PC-9 (cell line): ENCODE measurements around the gene CEP70. TPM values are rescaled to one million over a fixed set of nuclear protein-coding genes. Genes with fewer than 3 reads are reported as not detected.

Source experiments
- BruUV-seq: library from RNA; stranded (reverse); fragments of 400-500 nt; replicated peaks from 2 replicates; lab custom pipeline; 2021; lab: Mats Ljungman, UMichigan
- CTCF ChIA-PET: fragments of 300-600 bp; sonication (Branson Sonifier 250); formaldehyde crosslinking; loops from one replicate; lab custom pipeline; 2022; ENCODE audit warnings: antibody characterized with exemption; lab: Charles Lee
- POLR2A ChIA-PET: fragments of 300-600 bp; sonication (Branson Sonifier 250); formaldehyde crosslinking; loops from one replicate; lab custom pipeline; 2022; ENCODE audit warnings: antibody characterized with exemption; ENCODE audit not compliant: unreplicated experiment; lab: Charles Lee
- DNase-seq, 2 experiments: peaks; one replicate each; pipeline versions ENCODE4 v3.0.0 to v3.0.0-alpha.2; 2015 to 2022; ENCODE audit warnings: mixed read lengths in 1 of 2
- H2AFZ ChIP-seq: fragments of 200-600 bp; sonication (generic); 2 replicates; pipeline ENCODE4 v1.8.1; 2017; ENCODE audit warnings: antibody characterized with exemption
- H3F3A ChIP-seq: fragments of 200-600 bp; sonication (generic); 2 replicates; pipeline ENCODE4 v1.8.1; 2017; ENCODE audit warnings: antibody characterized with exemption, mild to moderate bottlenecking, low read depth; ENCODE audit not compliant: insufficient read depth
- H3K27ac ChIP-seq: fragments of 200-600 bp; sonication (generic); 2 replicates; pipeline ENCODE4 v1.6.1; 2016; ENCODE audit warnings: mixed run types
- H3K27me3 ChIP-seq: fragments of 200-600 bp; sonication (generic); 2 replicates; pipeline ENCODE4 v1.6.1; 2016; ENCODE audit warnings: low read depth, mixed run types; ENCODE audit not compliant: insufficient read depth
- H3K36me3 ChIP-seq: fragments of 200-600 bp; sonication (generic); 2 replicates; pipeline ENCODE4 v1.6.1; 2016; ENCODE audit warnings: low read depth, mixed run types
- H3K4me1 ChIP-seq: fragments of 200-600 bp; sonication (generic); replicated peaks from 2 replicates; pipeline ENCODE4 v1.6.1; 2016; ENCODE audit warnings: mixed run types; ENCODE audit not compliant: insufficient read depth
- H3K4me2 ChIP-seq: fragments of 200-600 bp; sonication (generic); 2 replicates; pipeline ENCODE4 v1.6.1; 2017; ENCODE audit warnings: mixed run types
- H3K4me3 ChIP-seq: fragments of 200-600 bp; sonication (generic); 2 replicates; pipeline ENCODE4 v1.6.1; 2016; ENCODE audit warnings: mixed run types
- H3K79me2 ChIP-seq: fragments of 200-600 bp; sonication (generic); 2 replicates; pipeline ENCODE4 v1.6.1; 2017; ENCODE audit warnings: low read depth, mixed run types
- H3K9me2 ChIP-seq: fragments of 200-600 bp; sonication (generic); 2 replicates; pipeline ENCODE4 v1.8.1; 2017; ENCODE audit warnings: mild to moderate bottlenecking; ENCODE audit not compliant: insufficient read depth
- H3K9me3 ChIP-seq: fragments of 200-600 bp; sonication (generic); 2 replicates; pipeline ENCODE4 v1.8.1; 2016; ENCODE audit warnings: low read depth; ENCODE audit not compliant: insufficient read depth
- H4K20me1 ChIP-seq: fragments of 200-600 bp; sonication (generic); 2 replicates; pipeline ENCODE4 v1.8.1; 2017; ENCODE audit not compliant: insufficient read depth
- EZH2 ChIP-seq: fragments of 200-600 bp; sonication (generic); IDR thresholded peaks from 2 replicates; pipeline ENCODE4 v1.8.0; 2017; ENCODE audit warnings: antibody characterized with exemption, low read depth
- intact Hi-C: fragments of 100-400 bp; cut with micrococcal nuclease; formaldehyde crosslinking; loops from one replicate; pipeline ENCODE4 v1.10.0; 2022; ENCODE audit not compliant: unreplicated experiment
- total RNA-seq: library from RNA; stranded (reverse); gene quantifications from 2 replicates; pipeline ENCODE4 v1.2.3, GENCODE V29; 2021
- TF ChIP-seq, protein P1 (sequence below): fragments of 200-600 bp; sonication (generic); conservative IDR thresholded peaks from 2 replicates; pipeline ENCODE4 v1.6.1; 2017; ENCODE audit warnings: mixed run types, antibody characterized with exemption, mild to moderate bottlenecking, moderate library complexity

CEP70 gene
- total RNA-seq, 1 experiment from 2014 or later: 73.6 TPM

DNA sequence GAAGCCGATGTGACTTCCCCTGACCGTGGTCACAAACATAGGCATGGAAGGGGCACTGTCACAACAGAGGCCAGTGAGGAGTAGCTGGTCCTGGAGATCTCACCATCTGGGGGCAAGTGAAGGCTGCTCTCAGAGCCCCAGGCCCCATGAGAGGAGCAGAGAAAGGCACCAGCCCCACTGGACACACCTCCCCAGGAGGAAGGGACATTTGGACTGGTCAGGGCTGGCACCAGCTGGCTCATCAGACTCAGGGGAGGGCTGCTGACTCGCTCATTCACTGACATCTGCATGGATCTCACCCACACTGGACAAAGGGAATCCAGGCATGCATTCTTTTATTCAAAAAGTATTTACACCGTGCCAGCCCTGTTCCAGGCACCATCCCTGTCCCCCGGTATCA lies 132.8 kb downstream of the CEP70 start:
- intact Hi-C loops: no loop called here
- no peak for DNase-seq
- Histone ChIP-seq H4K20me1 (no peaks in the 10 kb centered on the region), H3K4me3 (no peak overlapping the region), H3K27ac (no peak overlapping the region), H3K27me3 (no peaks in the 10 kb centered on the region), H3K4me2 (no peak overlapping the region), H3K9me3 (no peaks in the 10 kb centered on the region), H3K79me2 (no peaks in the 10 kb centered on the region), H3K4me1 (no peaks in the 10 kb centered on the region), H3K36me3 (no peaks in the 10 kb centered on the region), H3K9me2 (no peaks in the 10 kb centered on the region), H3F3A (no peaks in the 10 kb centered on the region), H2AFZ (no peak overlapping the region)
- CTCF ChIA-PET: no interaction called here
- BruUV-seq: no TSS peak
- POLR2A ChIA-PET: no interaction called here
- TF ChIP-seq, protein P1, sequence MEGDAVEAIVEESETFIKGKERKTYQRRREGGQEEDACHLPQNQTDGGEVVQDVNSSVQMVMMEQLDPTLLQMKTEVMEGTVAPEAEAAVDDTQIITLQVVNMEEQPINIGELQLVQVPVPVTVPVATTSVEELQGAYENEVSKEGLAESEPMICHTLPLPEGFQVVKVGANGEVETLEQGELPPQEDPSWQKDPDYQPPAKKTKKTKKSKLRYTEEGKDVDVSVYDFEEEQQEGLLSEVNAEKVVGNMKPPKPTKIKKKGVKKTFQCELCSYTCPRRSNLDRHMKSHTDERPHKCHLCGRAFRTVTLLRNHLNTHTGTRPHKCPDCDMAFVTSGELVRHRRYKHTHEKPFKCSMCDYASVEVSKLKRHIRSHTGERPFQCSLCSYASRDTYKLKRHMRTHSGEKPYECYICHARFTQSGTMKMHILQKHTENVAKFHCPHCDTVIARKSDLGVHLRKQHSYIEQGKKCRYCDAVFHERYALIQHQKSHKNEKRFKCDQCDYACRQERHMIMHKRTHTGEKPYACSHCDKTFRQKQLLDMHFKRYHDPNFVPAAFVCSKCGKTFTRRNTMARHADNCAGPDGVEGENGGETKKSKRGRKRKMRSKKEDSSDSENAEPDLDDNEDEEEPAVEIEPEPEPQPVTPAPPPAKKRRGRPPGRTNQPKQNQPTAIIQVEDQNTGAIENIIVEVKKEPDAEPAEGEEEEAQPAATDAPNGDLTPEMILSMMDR: no peak
- no peak for TF ChIP-seq EZH2

DNA sequence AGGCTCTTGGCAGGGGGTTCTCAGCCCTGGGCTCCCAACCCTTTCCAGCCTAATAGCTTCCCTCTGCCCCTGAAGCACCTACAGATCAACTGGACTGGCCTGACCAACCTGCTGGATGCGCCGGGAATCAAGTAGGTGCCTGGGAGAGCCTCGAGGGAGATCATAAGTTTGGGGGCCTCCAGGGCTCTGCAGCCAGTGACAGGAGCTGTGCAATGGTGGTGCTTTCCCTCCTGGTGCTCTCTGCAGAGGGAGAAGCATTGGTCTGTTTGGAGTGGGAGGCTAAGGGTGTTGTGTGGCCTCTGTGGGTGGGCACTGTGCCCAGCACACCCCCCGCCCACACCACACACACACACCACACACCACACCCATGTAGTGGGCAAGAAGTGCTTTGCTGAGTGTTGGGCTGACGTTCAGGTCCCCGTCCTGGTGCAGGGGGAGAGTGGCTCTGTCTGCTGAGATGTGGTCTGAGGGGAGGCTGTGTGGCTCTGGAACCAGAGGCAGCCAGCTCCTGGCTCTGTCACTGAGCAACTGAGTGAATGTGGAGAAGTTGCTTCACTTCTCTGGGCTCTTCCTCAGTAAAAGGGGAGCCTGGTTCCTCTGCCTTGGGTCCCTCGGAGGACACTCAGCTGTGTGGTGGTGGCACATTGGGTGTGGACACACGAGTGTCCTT lies 133.4 kb downstream of the CEP70 start:
- no peaks in the 10 kb centered on the region for H3K9me2 ChIP-seq
- no peak overlapping the region for H2AFZ ChIP-seq
- H3K27me3 ChIP-seq: no peaks in the 10 kb centered on the region
- H3K4me3 ChIP-seq: no peak overlapping the region
- H3K4me1 ChIP-seq: no peaks in the 10 kb centered on the region
- H3K27ac ChIP-seq: no peak overlapping the region
- no peaks in the 10 kb centered on the region for H4K20me1 ChIP-seq
- no peaks in the 10 kb centered on the region for H3K79me2 ChIP-seq
- DNase-seq: no peak
- H3K36me3 ChIP-seq: no peaks in the 10 kb centered on the region
- CTCF ChIA-PET: no interaction called here
- no peaks in the 10 kb centered on the region for H3F3A ChIP-seq
- no TSS peak for BruUV-seq
- no peak overlapping the region for H3K4me2 ChIP-seq
- intact Hi-C loops: no loop called here
- TF ChIP-seq EZH2: no peak
- TF ChIP-seq, protein P1: no peak
- no peaks in the 10 kb centered on the region for H3K9me3 ChIP-seq
- POLR2A ChIA-PET: no interaction called here

DNA sequence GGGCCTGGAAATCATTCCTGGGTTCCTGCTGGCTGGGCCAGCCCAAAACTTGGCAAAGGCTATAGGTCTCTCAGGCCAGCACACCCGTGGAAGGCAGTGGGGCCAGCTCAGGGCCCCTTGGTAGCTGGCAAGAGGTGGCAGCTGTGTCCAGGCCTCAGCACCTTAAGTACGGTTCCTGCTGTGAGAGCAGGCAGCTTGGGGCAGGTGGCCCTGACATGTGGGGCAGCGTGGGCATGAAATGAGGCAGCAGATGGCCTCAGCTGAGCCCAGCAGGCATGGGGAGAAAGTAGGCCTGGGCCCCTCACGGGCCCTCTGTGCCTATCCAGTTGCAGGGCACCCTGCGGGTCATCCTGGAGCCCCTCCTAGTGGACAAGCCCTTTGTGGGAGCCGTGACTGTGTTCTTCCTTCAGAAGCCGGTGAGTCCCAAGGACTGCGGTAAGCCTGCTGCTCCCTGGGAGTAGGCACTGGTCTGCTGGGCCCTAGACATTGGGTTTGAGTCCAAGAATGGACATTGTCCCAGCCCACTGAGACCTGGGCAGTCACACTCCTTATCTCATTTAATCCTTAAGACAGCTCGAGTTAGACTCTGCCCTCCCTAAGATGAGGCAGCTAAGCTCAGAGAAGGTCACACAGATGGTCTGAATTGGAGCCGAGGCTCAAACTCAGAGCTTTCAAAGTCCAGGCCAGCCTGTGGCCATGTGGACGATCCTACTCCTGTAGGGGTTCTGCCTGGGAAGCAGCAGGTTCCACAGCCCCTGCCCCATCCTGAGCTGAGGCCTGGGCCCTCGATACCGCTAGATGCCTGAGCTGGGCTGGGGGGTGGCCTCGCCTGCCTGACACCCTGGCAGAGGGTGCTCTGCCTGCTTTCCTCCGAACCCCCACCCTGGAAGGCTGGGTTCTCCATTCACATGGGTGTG lies 134.2 kb downstream of the CEP70 start:
- POLR2A ChIA-PET: no interaction called here
- no peak overlapping the region for H2AFZ ChIP-seq
- CTCF ChIA-PET: no interaction called here

More for the DNA sequence above, 134.2 kb downstream of the CEP70 start:
- Histone ChIP-seq H4K20me1 (no peaks in the 10 kb centered on the region), H3K4me2 (no peak overlapping the region), H3K9me2 (no peaks in the 10 kb centered on the region), H3K4me1 (no peaks in the 10 kb centered on the region), H3K4me3 (no peak overlapping the region), H3F3A (no peaks in the 10 kb centered on the region), H3K36me3 (no peaks in the 10 kb centered on the region), H3K27ac (no peak overlapping the region), H3K79me2 (no peaks in the 10 kb centered on the region), H3K27me3 (no peaks in the 10 kb centered on the region), H3K9me3 (no peaks in the 10 kb centered on the region)
- no TSS peak for BruUV-seq
- DNase-seq: no peak
- no peak for TF ChIP-seq EZH2
- TF ChIP-seq, protein P1: no peak
- intact Hi-C loops: no loop called here
